Smooth muscle cell (in vitro differentiated cells): ENCODE results near the gene CELSR3. TPM values are rescaled to one million over a fixed set of nuclear protein-coding genes. Genes with fewer than 3 reads are reported as not detected.
A peak's percentile ranks its signal among the peaks of the same experiment; 100 is the strongest.

Source experiments
- DNase-seq: peaks from one replicate; lab custom pipeline; 2025; ENCODE audit not compliant: unreplicated experiment; lab: John Stamatoyannopoulos, UW
- H2AFZ ChIP-seq: fragments of 200-600 bp; sonication (generic); 2 replicates; pipeline ENCODE4 v1.6.0; 2016; ENCODE audit warnings: antibody characterized with exemption, low read depth, mild to moderate bottlenecking
- H3F3A ChIP-seq: fragments of 200-600 bp; sonication (generic); 2 replicates; pipeline ENCODE4 v1.6.0; 2017; ENCODE audit warnings: antibody characterized with exemption, low read depth
- H3K27ac ChIP-seq: fragments of 200-600 bp; sonication (generic); 2 replicates; pipeline ENCODE4 v1.5.1; 2016; ENCODE audit warnings: low read depth, mild to moderate bottlenecking
- H3K27me3 ChIP-seq: fragments of 200-600 bp; sonication (generic); 2 replicates; pipeline ENCODE4 v1.6.1; 2016; ENCODE audit warnings: low read depth, mild to moderate bottlenecking
- H3K36me3 ChIP-seq: fragments of 200-600 bp; sonication (generic); 2 replicates; pipeline ENCODE4 v1.5.1; 2016; ENCODE audit warnings: low read depth
- H3K4me1 ChIP-seq: fragments of 200-600 bp; sonication (generic); 2 replicates; pipeline ENCODE4 v1.5.1; 2016; ENCODE audit warnings: low read depth
- H3K4me2 ChIP-seq: fragments of 200-600 bp; sonication (generic); 2 replicates; pipeline ENCODE4 v1.6.0; 2016; ENCODE audit warnings: mild to moderate bottlenecking
- H3K4me3 ChIP-seq: fragments of 200-600 bp; sonication (generic); 2 replicates; pipeline ENCODE4 v1.5.1; 2016; ENCODE audit warnings: mild to moderate bottlenecking
- H3K79me2 ChIP-seq: fragments of 200-600 bp; sonication (generic); 2 replicates; pipeline ENCODE4 v1.6.0; 2016; ENCODE audit warnings: low read depth, mild to moderate bottlenecking
- H3K9ac ChIP-seq: fragments of 200-600 bp; sonication (generic); 2 replicates; pipeline ENCODE4 v1.6.0; 2016; ENCODE audit warnings: low read depth
- H3K9me3 ChIP-seq: fragments of 200-600 bp; sonication (generic); replicated peaks from 2 replicates; pipeline ENCODE4 v1.5.1; 2016; ENCODE audit warnings: low read depth
- H4K20me1 ChIP-seq: fragments of 200-600 bp; sonication (generic); 2 replicates; pipeline ENCODE4 v1.6.0; 2016; ENCODE audit warnings: low read depth
- WGBS: methylation state at CpG from one replicate; pipeline ENCODE4 v1.1.7; 2016; ENCODE audit warnings: low lambda C conversion rate; 5-methylcytosine and 5-hydroxymethylcytosine counted together
- polyA plus RNA-seq: library from polyadenylated mRNA; unstranded; fragments of >200 nt; fragmentation: Nextera tagmentation; extraction: Ambion mirVana; gene quantifications from 2 replicates; pipeline ENCODE4 v1.2.1, GENCODE V29; 2016
- total RNA-seq: library from RNA; depleted of rRNA; stranded (reverse); fragments of >200 nt; gene quantifications from 2 replicates; pipeline ENCODE4 v1.2.3, GENCODE V29; 2014
- TF ChIP-seq, protein P1 (sequence below): fragments of 200-600 bp; sonication (generic); IDR thresholded peaks from 2 replicates; pipeline ENCODE4 v1.5.1; 2017; ENCODE audit warnings: borderline replicate concordance, mild to moderate bottlenecking, antibody characterized with exemption; ENCODE audit not compliant: insufficient read depth, poor library complexity, severe bottlenecking

The CELSR3 gene
- total and polyA plus RNA-seq, 2 experiments from 2014 or later: 1.5 to 2.5 TPM

DNA sequence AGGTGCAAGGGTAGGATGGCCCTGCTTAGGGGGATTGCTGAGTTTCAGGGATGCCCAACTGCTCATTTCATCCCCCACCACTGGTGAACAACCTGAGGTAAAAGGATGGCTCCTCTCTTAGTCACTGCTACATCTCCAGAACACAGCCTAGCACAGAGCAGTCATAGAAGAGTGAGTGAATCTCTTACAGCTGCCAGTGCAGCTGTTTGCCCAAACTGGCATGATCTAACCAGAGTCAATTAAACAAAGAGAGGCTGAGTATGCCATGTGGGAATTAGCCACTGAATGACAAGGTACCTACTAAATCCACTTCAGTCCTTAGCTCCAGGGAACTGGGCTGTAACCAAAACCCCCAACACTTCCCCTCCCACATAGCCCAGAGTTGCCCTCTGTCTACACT lies 29.9 kb upstream of the CELSR3 start:
- H3K9ac ChIP-seq: no peak overlapping the region
- H4K20me1 ChIP-seq: peaks cover 99% of the 10 kb centered on the region
- DNase-seq: no peak
- H3F3A ChIP-seq: peaks cover 68% of the 10 kb centered on the region
- H3K4me1 ChIP-seq: peaks cover 29% of the 10 kb centered on the region
- peaks cover 66% of the 10 kb centered on the region for H3K79me2 ChIP-seq
- peaks cover 15% of the 10 kb centered on the region for H3K36me3 ChIP-seq
- no peaks in the 10 kb centered on the region for H3K9me3 ChIP-seq
- H3K4me2 ChIP-seq: no peak overlapping the region
- H3K27ac ChIP-seq: peak overlapping the region; percentile 74
- TF ChIP-seq, protein P1, sequence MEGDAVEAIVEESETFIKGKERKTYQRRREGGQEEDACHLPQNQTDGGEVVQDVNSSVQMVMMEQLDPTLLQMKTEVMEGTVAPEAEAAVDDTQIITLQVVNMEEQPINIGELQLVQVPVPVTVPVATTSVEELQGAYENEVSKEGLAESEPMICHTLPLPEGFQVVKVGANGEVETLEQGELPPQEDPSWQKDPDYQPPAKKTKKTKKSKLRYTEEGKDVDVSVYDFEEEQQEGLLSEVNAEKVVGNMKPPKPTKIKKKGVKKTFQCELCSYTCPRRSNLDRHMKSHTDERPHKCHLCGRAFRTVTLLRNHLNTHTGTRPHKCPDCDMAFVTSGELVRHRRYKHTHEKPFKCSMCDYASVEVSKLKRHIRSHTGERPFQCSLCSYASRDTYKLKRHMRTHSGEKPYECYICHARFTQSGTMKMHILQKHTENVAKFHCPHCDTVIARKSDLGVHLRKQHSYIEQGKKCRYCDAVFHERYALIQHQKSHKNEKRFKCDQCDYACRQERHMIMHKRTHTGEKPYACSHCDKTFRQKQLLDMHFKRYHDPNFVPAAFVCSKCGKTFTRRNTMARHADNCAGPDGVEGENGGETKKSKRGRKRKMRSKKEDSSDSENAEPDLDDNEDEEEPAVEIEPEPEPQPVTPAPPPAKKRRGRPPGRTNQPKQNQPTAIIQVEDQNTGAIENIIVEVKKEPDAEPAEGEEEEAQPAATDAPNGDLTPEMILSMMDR: no peak
- no peak overlapping the region for H2AFZ ChIP-seq
- no peak overlapping the region for H3K4me3 ChIP-seq
- no peaks in the 10 kb centered on the region for H3K27me3 ChIP-seq

DNA sequence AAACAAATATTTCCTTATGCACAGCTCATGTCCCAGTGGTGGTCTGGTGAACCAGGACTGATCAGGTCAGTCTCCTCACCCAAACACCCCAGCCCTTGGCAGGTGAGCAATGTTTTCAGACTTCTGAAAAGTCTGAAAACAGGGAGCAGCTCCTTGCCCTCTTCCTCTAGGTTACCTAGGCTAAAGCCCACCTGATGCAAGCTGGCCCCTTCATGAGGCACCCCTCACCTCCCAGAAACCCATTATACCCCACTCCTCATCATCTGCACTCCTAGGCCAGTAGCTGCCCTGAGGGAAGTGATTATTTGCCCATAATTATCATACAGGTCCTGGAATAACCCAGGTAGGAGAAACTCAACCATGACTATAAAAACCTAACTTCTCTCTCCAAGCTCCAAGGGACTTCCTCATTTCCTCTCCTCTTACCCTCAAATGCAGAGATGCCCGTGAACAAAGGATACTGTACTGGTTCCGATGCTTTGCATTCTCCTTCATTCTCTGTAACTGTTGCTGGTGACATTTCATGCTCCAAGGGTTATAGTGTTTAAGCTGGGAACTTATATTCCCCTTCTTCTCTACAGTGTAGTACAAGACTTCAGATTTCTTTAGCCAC lies 28.3 kb upstream of the CELSR3 start:
- H2AFZ ChIP-seq: no peak overlapping the region
- 100% methylated on average over 2 of the region's 2 CpGs for WGBS
- H3K36me3 ChIP-seq: peaks cover 15% of the 10 kb centered on the region
- peaks cover 69% of the 10 kb centered on the region for H3F3A ChIP-seq
- no peak overlapping the region for H3K9ac ChIP-seq
- H4K20me1 ChIP-seq: peaks cover 84% of the 10 kb centered on the region
- H3K4me1 ChIP-seq: peaks cover 21% of the 10 kb centered on the region
- TF ChIP-seq, protein P1: no peak
- H3K79me2 ChIP-seq: peaks cover 50% of the 10 kb centered on the region
- H3K27ac ChIP-seq: peak overlapping the region; percentile 27
- H3K4me3 ChIP-seq: no peak overlapping the region
- H3K27me3 ChIP-seq: no peaks in the 10 kb centered on the region
- H3K9me3 ChIP-seq: no peaks in the 10 kb centered on the region
- no peak overlapping the region for H3K4me2 ChIP-seq
- DNase-seq: no peak

DNA sequence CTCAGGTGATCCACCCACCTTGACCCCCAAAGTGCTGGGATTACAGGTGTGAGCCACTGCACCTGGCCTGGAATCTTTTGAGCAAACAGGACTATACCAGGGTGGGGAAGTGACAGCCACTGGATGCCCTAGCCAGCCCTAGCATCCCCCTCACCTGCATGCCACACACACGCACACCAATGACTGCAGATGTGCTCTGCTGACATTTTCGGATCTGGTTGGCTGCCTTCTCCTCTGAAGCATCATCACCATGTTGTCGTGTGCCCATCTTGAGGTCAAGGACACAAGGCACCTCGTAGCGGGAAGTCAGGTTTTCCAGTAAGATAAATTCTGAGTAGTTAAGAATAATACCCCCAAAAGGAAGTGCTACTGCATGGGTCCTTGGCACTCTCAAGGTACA lies 26.7 kb upstream of the CELSR3 start:
- Histone ChIP-seq H3K4me2 (no peak overlapping the region), H3K36me3 (peaks cover 15% of the 10 kb centered on the region), H3K4me1 (peaks cover 9% of the 10 kb centered on the region), H3K27me3 (no peaks in the 10 kb centered on the region), H3K4me3 (no peak overlapping the region), H3K27ac (no peak overlapping the region), H2AFZ (no peak overlapping the region), H3K9me3 (no peaks in the 10 kb centered on the region), H3K9ac (no peak overlapping the region), H3F3A (peaks cover 58% of the 10 kb centered on the region), H4K20me1 (peaks cover 68% of the 10 kb centered on the region), H3K79me2 (peaks cover 49% of the 10 kb centered on the region)
- no peak for DNase-seq
- TF ChIP-seq, protein P1: no peak
- WGBS: 87% methylated on average over 5 of the region's 5 CpGs

DNA sequence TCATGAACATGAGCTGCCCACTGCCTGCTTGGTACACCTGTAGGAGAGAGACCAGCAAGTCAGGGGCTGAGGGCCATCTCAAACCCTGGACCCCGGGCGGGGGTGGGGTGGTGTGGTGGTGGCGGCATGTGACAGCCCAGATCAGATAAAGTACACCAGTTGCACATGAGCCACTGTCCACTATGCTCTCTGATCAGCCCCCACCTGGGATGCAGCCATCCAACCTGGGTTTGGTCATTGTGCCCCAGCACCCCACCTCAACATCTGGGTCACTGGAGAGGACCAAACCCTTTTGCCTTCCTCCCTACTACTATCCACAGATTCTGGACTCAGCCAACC lies 26.0 kb upstream of the CELSR3 start:
- H3K4me1 ChIP-seq: peaks cover 9% of the 10 kb centered on the region
- WGBS: 100% methylated on average over 3 of the region's 3 CpGs
- no peak overlapping the region for H2AFZ ChIP-seq
- H3K9me3 ChIP-seq: no peaks in the 10 kb centered on the region
- H4K20me1 ChIP-seq: peaks cover 62% of the 10 kb centered on the region
- TF ChIP-seq, protein P1: no peak
- H3K4me2 ChIP-seq: no peak overlapping the region
- no peak overlapping the region for H3K27ac ChIP-seq
- DNase-seq: no peak
- H3F3A ChIP-seq: peaks cover 52% of the 10 kb centered on the region
- peaks cover 47% of the 10 kb centered on the region for H3K79me2 ChIP-seq
- H3K9ac ChIP-seq: no peak overlapping the region
- no peak overlapping the region for H3K4me3 ChIP-seq
- peaks cover 15% of the 10 kb centered on the region for H3K36me3 ChIP-seq
- H3K27me3 ChIP-seq: no peaks in the 10 kb centered on the region
